GM12878 (cell line): Measurements from ENCODE around the gene MFSD12. TPM values are rescaled to one million over a fixed set of nuclear protein-coding genes. Genes with fewer than 3 reads are reported as not detected.

ENCODE experiments used
- ATAC-seq: fragments of 200-7000 bp; cut with Tn5 transposase; 3 replicates; pipeline ENCODE4 v1.9.1; 2020; ENCODE audit warnings: mild to moderate bottlenecking, moderate library complexity
- BruUV-seq: library from RNA; stranded (reverse); fragments of 400-500 nt; replicated peaks from 2 replicates; lab custom pipeline; 2021; lab: Mats Ljungman, UMichigan
- CTCF ChIA-PET: fragments of 300-600 bp; sonication (Branson Sonifier 250); formaldehyde crosslinking; extraction: SDS; loops from one replicate; lab custom pipeline; 2021; ENCODE audit warnings: inconsistent platforms; lab: Yijun Ruan, JAX
- POLR2A ChIA-PET: fragments of 350-600 bp; formaldehyde crosslinking; extraction: SDS; loops from one replicate; lab custom pipeline; 2021; ENCODE audit warnings: inconsistent platforms; lab: Charles Lee
- RAD21 ChIA-PET: fragments of 300-600 bp; sonication (Branson Sonifier 250); formaldehyde crosslinking; loops from one replicate; lab custom pipeline; 2023; ENCODE audit warnings: antibody characterized with exemption; ENCODE audit not compliant: unreplicated experiment; lab: Charles Lee
- SMC1A ChIA-PET: fragments of 300-600 bp; sonication (Branson Sonifier 250); formaldehyde crosslinking; loops from one replicate; lab custom pipeline; 2023; ENCODE audit not compliant: unreplicated experiment, uncharacterized antibody; lab: Charles Lee
- DNase-seq: peaks from one replicate; pipeline ENCODE4 v3.0.0-alpha.2; 2011; ENCODE audit warnings: low read depth, low spot score
- FAIRE-seq: peaks from 3 replicates; lab custom pipeline; 2011; peaks lifted over from hg19 to GRCh38; lab: Jason Lieb, UNC
- H2AFZ ChIP-seq: 2 replicates; pipeline ENCODE4 v1.6.0; 2011; ENCODE audit warnings: low read depth, low read length, control low read depth; ENCODE audit not compliant: control insufficient read depth
- H3K27ac ChIP-seq: 2 replicates; pipeline ENCODE4 v1.5.1; 2011; ENCODE audit warnings: control low read depth; ENCODE audit not compliant: control insufficient read depth, insufficient read depth
- H3K27me3 ChIP-seq, 2 experiments: replicated peaks in 1 of 2; 2 replicates each; pipeline versions ENCODE4 v1.6.0 to v1.6.1; 2011; ENCODE audit warnings: low read length in 1 of 2; ENCODE audit not compliant: control insufficient read depth in 2 of 2, insufficient read depth in 2 of 2
- H3K36me3 ChIP-seq, 2 experiments: 2 replicates each; pipeline ENCODE4 v1.5.1; 2011; ENCODE audit warnings: low read length in 1 of 2; ENCODE audit not compliant: control insufficient read depth in 2 of 2, insufficient read depth in 2 of 2
- H3K4me1 ChIP-seq: 2 replicates; pipeline ENCODE4 v1.6.1; 2011; ENCODE audit warnings: mild to moderate bottlenecking, low read length, moderate library complexity, mixed read lengths; ENCODE audit not compliant: control insufficient read depth, insufficient read depth
- H3K4me2 ChIP-seq: 2 replicates; pipeline ENCODE4 v1.6.0; 2011; ENCODE audit warnings: control low read depth; ENCODE audit not compliant: control insufficient read depth, insufficient read depth
- H3K4me3 ChIP-seq: fragments of 200-600 bp; sonication (generic); 2 replicates; pipeline ENCODE4 v1.5.1; 2016
- H3K79me2 ChIP-seq: 2 replicates; pipeline ENCODE4 v1.6.0; 2011; ENCODE audit warnings: low read length; ENCODE audit not compliant: control insufficient read depth, insufficient read depth
- H3K9ac ChIP-seq: 2 replicates; pipeline ENCODE4 v1.8.0; 2011; ENCODE audit warnings: low read length, control low read depth, mixed read lengths; ENCODE audit not compliant: control insufficient read depth, insufficient read depth
- H3K9me3 ChIP-seq: replicated peaks from 3 replicates; pipeline ENCODE4 v1.5.1; 2011; ENCODE audit warnings: mild to moderate bottlenecking, low read length; ENCODE audit not compliant: control insufficient read depth, insufficient read depth
- H4K20me1 ChIP-seq: 2 replicates; pipeline ENCODE4 v1.6.0; 2011; ENCODE audit not compliant: control insufficient read depth, insufficient read depth
- ASH2L ChIP-seq: fragments of 300-600, 200-600 bp; sonication (generic); IDR thresholded peaks from 2 replicates; pipeline ENCODE4 v1.6.1; 2017; ENCODE audit warnings: low read depth, mild to moderate bottlenecking, borderline replicate concordance
- CEBPZ ChIP-seq: fragments of 150-350 bp; IDR thresholded peaks from 2 replicates; pipeline ENCODE4 v1.6.1; 2016; ENCODE audit warnings: low read depth, low read length
- CUX1 ChIP-seq: IDR thresholded peaks from 2 replicates; pipeline ENCODE4 v1.6.1; 2012; ENCODE audit warnings: improper control_type of control experiment, low read depth, low read length; ENCODE audit not compliant: insufficient replicate concordance
- E4F1 ChIP-seq: fragments of 450-650 bp; IDR thresholded peaks from 2 replicates; pipeline ENCODE4 v1.6.1; 2018; ENCODE audit warnings: borderline replicate concordance, mild to moderate bottlenecking; ENCODE audit not compliant: partially characterized antibody
- ESRRA ChIP-seq: IDR thresholded peaks from 2 replicates; pipeline ENCODE4 v1.6.1; 2012; ENCODE audit warnings: mild to moderate bottlenecking, low read length, improper control_type of control experiment
- HDAC6 ChIP-seq: fragments of 200-600 bp; sonication (generic); IDR thresholded peaks from one replicate; pipeline ENCODE4 v1.8.0; 2017; ENCODE audit warnings: antibody characterized with exemption; ENCODE audit not compliant: unreplicated experiment
- IKZF1 ChIP-seq: fragments of 450-650 bp; conservative IDR thresholded peaks from 2 replicates; pipeline ENCODE4 v1.6.1; 2017; ENCODE audit warnings: antibody characterized with exemption, mild to moderate bottlenecking
- IRF4 ChIP-seq: IDR thresholded peaks from 2 replicates; pipeline ENCODE4 v1.6.1; 2011; ENCODE audit warnings: low read depth, low read length
- KAT2A ChIP-seq: conservative IDR thresholded peaks from 2 replicates; pipeline ENCODE4 v1.6.1; 2011; ENCODE audit warnings: low read depth, low read length; ENCODE audit not compliant: control insufficient read depth
- NR2C1 ChIP-seq: fragments of 450-650 bp; IDR thresholded peaks from 2 replicates; pipeline ENCODE4 v1.6.1; 2017; ENCODE audit warnings: antibody characterized with exemption, mild to moderate bottlenecking, moderate library complexity
- WRNIP1 ChIP-seq: IDR thresholded peaks from 2 replicates; pipeline ENCODE4 v1.6.1; 2011; ENCODE audit warnings: low read depth, low read length, improper control_type of control experiment, borderline replicate concordance
- ZSCAN29 ChIP-seq: fragments of 450-650 bp; IDR thresholded peaks from 2 replicates; pipeline ENCODE4 v1.6.1; 2017; ENCODE audit warnings: mild to moderate bottlenecking, moderate library complexity
- WGBS: methylation state at CpG from one replicate; pipeline ENCODE4 v1.1.6; 2016; ENCODE audit warnings: low lambda C conversion rate; ENCODE audit not compliant: insufficient replicate concordance, insufficient coverage; ENCODE audit errors: missing lambda C conversion rate; 5-methylcytosine and 5-hydroxymethylcytosine counted together
- in situ Hi-C: fragments of 300-500 bp; cut with MboI; formaldehyde crosslinking; loops from 9 replicates; pipeline ENCODE4 v1.14.3; 2018; ENCODE audit warnings: mixed read lengths
- intact Hi-C: fragments of 100-400 bp; cut with micrococcal nuclease; formaldehyde crosslinking; loops from one replicate; pipeline ENCODE4 v1.14.2; 2022; ENCODE audit not compliant: unreplicated experiment
- polyA plus RNA-seq, 11 experiments: library from polyadenylated mRNA; depleted of rRNA in 4 of 11; unstranded in 6 of 11; stranded (reverse) in 5 of 11; fragments of >200 nt; fragmentation: Nextera tagmentation in 4 of 11; fragmentation: Illumina TruSeq in 1 of 11; extraction: Ambion mirVana in 4 of 11; extraction: Trizol in 1 of 11; gene quantifications; 1 replicate in 1 of 11; 2 replicates in 10 of 11; pipeline versions ENCODE4 v1.2.1 to v1.2.3, GENCODE V29; 2011 to 2016; ENCODE audit warnings: inconsistent platforms in 2 of 11, missing spikeins in 2 of 11, low read depth in 1 of 11
- total RNA-seq, 4 experiments: library from RNA; depleted of rRNA in 3 of 4; stranded (reverse); fragments of >200 nt in 3 of 4; fragmentation: Illumina TruSeq in 1 of 4; extraction: Trizol in 1 of 4; gene quantifications; 2 replicates each; pipeline versions ENCODE4 v1.2.1 to v1.2.3, GENCODE V29; 2013 to 2021

The MFSD12 gene
- total and polyA plus RNA-seq, 10 of the 15 experiments (the other 5 are each of a cell fraction or from before 2014, with no cell fraction given) = 0.58 to 65.9 (median 16.8) TPM

- H3K9ac ChIP-seq = no peak overlapping the region
- peaks cover 2 to 41% of the 10 kb centered on the region in 2 experiments; a peak in 3 of 4 replicates for H3K36me3 ChIP-seq
- H3K4me3 ChIP-seq = no peak overlapping the region
- intact Hi-C loops (no loop called here), in situ Hi-C loops (no loop called here)
- no peaks in the 10 kb centered on the region; the same call in 1 of the 2 replicates for H3K79me2 ChIP-seq
- H3K27me3 ChIP-seq = no peaks in the 10 kb centered on the region
- no peak overlapping the region for H3K27ac ChIP-seq
- ATAC-seq = no peak
- H3K4me1 ChIP-seq = no peaks in the 10 kb centered on the region
- ChIA-PET POLR2A (interaction anchor here (0.5 kb wide), 1 partner anchor 107 kb away, joined by 3 read pairs; no protein-coding TSS in a partner anchor), CTCF (interaction anchor here (0.9 kb wide), 1 partner anchor 19 kb away, joined by 3 read pairs; no protein-coding TSS in a partner anchor), RAD21 (no interaction called here), SMC1A (no interaction called here)
- no TSS peak for BruUV-seq
- no peak for DNase-seq
- H3K4me2 ChIP-seq = no peak overlapping the region
- H3K9me3 ChIP-seq = no peaks in the 10 kb centered on the region
- 98% methylated on average over 21 of the region's 28 CpGs for WGBS
- H2AFZ ChIP-seq = no peak overlapping the region
- H4K20me1 ChIP-seq = no peaks in the 10 kb centered on the region
- no peak for FAIRE-seq
- TF ChIP-seq CEBPZ = no peak
- TF ChIP-seq CUX1 = no peak
- no peak for TF ChIP-seq ESRRA
- TF ChIP-seq E4F1 = no peak
- TF ChIP-seq KAT2A = no peak
- TF ChIP-seq WRNIP1 = no peak
- no peak for TF ChIP-seq ZSCAN29
- no peak for TF ChIP-seq IRF4
- no peak for TF ChIP-seq ASH2L
- no peak for TF ChIP-seq NR2C1
- TF ChIP-seq IKZF1 = no peak
- no peak for TF ChIP-seq HDAC6
These were observed 30.7 kb downstream of the MFSD12 start for GRCh38 chr19:3526507-3527237.
